GM19025 (cell line): ENCODE results near the gene ADARB2.

ENCODE experiments used
- ATAC-seq: cut with Tn5 transposase; IDR thresholded peaks from one replicate; pipeline ENCODE4 v1.9.1; 2021; ENCODE audit warnings: mild to moderate bottlenecking, low read depth, moderate library complexity; ENCODE audit not compliant: unreplicated experiment

Gene ADARB2

DNA sequence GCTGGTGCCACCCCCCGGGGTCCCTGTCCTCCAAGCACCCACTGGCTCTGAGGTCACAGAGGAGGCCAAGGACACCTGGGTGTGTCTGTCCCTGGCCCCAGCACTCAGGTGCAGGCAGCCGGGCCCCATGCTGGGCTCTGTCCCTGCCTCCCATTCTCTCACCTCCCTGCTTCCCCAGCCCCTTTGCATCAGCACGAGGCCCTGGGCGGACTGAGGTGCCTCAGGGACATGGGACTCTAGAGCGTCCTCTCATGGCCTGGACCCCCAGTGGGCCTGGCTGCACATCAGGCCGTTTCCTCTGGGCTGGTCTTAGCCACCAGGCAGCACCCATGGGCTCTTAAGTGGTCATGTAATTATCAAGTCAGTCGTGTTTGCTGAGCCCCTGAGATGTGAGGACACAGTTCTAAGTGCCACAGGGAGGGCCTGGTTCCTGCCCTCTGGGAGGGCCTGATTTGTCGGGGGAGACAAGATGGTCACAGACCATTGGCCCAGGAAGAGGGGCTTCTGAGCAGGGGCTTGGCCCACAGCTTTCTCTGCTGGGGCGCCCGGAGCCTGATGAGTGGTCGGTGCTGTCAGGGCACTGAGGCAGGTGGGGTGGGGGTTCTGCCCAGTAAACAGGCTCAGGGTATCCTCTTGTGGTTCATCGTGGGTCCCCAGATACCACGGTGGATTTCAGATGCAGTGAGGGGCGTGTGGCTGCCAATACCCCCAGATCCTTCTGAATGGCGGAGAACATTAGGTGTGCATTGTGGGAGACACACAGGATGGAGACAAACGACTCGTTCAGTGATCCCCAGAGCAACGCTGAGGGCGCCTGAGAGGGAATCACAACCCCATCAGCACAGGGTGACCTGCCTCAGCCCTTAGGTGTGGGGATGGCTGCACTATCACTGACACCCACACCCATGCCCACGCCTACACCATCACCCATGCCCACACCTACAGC, 528.7 kb downstream of the ADARB2 start:
- ATAC-seq: no peak

- no peak for ATAC-seq
Measured at GRCh38 chr10:1206601-1207000, 530.7 kb downstream of the ADARB2 start.

DNA sequence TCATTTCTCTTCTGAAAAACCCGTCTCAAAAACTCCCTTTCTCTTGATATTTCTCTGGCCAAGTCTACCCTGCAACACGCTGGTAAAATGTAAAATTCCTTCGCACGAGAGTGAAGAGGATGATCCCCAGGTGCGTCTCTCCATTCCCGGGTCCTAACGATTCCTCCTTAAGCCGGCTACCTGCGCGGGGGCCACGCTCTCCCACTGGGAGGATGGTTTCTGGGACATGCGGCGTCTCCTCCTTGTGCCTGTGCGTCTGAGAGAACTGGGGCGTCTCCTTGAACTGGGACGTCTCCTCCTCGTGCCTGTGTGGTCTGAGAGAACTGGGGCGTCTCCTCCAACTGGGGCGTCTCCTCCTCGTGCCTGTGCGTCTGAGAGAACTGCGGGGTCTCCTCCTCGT, 531.2 kb downstream of the ADARB2 start:
- ATAC-seq: no peak

- ATAC-seq: no peak
Measured at GRCh38 chr10:1205450-1206030, 531.8 kb downstream of the ADARB2 start.

DNA sequence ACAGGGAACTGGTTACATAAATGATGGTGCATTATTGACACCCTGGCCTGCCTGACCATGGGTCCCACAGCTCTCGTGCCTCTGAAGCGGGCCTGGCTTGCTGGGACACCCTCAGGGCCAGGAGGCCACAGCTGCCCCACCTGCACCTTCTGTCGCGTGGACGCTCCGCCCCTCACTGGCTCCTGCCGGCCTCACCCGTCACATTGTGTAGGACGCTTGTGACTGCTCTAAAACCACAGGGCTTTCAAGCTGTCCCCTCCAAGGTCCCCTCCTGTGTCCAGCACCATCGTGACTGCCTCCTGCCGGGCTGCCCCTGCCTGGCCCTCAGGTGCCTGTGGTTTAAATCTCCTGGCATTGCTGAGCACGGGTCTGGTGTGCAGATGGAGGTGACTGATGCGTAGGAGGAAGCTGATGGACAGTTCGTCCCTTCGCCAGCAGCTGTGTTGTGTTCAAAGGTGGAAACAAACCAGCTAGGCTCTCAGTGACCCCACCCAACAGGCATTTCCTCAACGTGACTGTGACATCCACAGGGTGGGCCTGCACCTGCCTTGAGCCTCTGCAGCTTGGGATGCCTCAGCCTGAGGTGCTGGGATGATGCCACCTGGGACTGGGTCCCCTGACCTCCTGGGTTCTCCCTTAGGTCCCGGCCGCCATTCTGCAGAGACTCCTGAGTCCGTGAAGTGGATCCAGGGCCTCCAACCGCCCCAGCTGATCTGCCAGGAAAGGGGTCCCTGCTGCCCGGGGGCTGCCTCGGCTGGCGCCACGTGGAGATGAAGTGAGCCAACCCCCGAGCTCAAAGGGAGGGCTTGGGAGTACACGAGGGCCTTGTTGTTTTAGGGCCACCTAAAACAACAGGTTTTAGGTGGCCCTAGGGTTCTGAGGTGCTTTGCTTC, 532.6 kb downstream of the ADARB2 start:
- no peak for ATAC-seq

DNA sequence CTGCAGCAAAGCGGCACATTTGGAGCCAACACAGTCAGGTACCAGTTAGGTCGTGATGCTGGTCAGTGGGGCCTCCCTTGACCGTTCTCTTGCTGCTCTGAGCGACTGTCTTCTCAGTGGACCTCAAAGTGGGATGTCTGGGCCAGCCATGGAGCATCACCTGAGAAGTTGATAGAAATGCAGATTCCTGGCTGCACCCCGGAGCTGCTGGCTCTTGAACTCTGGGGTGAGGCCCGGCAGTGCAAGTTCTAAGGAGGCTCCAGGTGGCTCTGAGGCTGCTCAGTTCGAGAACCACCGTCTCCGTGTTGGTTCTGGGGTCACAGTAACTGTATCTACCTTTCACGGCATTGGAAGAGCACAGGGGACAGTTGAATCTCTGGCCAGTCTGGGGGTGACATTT, 533.6 kb downstream of the ADARB2 start:
- ATAC-seq: no peak

- ATAC-seq: no peak
Measured at GRCh38 chr10:1203216-1203615, 534.1 kb downstream of the ADARB2 start.

DNA sequence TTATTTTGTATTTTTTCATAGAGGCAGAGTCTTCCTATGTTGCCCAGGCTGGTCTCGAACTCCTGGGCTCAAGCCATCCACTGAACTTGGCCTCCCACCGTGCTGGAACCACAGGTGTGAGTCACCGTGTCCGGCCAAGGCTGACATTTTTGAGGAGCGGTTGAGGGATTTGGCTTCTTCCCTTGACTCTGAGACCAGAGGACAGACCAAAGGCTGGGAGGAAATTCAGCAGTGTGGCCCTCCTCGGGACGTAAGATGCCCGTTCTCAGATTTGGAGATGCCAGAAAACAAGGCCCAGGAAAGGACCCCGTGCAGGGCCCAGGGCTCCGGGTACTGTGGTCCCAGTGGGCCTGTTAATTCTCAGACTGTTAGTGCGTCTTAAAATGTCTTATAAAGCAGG, 535.0 kb downstream of the ADARB2 start:
- ATAC-seq: no peak

DNA sequence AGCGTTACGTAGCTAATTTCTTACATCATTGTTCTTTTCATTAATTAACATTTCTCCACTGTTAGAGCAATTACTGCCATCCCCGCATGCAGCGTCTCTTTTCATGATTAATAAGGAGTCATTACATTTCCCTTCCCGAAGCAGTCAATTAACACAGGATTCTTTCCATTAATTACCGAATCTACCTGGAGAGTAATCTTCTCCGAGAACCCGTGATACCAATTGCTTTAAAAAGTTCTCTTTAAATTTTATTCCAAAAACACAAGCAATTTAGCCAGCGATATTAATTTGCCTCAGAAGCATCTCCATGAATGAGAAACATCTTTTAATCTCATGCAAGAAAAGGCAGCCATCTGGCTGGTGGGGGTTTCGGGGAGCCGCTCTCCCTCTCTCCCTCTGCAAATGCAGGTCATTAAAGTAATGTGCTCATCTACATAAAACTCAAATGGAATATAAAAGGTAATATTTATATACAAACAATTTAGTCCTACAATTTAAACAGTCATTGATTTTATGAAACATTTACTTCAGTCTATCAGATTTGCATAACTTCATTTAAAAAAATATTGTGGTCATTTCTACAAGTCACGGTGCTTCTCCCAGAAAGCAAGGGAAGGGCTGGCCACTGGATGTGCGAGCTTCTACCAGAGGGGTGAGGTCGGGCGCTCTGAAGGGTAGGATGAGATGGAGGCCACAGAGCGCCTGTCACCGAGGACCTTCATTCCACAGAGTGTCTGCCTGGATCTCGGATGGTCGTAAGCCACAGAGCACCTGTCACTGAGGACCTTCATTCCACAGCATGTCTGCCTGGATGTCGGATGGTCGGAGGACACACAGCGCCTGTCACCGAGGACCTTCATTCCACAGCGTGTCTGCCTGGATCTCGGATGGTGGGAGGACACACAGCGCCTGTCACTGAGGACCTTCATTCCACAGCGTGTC, 536.2 kb downstream of the ADARB2 start:
- no peak for ATAC-seq

DNA sequence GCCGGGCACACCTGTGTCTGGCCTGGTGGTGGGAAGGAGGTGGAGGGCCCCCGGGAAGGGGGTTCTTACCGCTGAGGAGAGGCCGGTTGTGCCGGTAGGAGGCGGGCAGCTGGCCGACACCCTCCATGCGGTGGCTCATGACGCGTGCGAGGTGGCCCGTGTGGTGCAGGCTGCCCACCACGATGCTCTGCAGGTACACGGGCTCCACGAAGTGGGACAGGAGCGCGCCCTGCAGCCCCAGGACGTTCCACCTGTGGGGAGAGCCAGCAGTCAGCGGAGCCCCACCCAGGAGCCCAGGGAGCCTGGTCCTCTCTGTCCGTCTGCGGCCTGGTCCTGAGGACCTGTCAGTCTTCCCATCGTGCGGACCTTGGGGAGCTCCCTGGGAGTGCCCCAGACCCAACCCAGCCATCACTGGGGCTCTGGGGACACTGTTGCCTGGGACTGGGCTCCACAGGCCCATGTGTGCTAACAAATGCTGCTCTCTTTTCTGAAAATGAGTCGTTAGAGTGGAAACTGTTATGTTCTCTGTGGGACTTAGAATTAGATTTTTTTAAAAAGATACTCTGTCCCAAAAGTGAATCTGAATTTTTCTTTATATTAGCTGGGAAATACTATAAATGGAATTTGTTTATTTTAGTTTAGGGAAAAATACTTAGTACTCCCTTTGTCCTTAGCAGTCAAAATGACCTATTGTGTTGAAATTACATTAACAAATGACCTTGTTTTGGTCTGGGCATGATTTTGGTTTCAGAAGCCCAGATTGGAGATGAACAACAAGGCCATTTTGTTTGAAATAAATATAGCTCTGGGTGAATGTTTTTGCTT, 537.2 kb downstream of the ADARB2 start:
- ATAC-seq: no peak

- no peak for ATAC-seq
Measured at GRCh38 chr10:1199345-1199673, 538.0 kb downstream of the ADARB2 start.

DNA sequence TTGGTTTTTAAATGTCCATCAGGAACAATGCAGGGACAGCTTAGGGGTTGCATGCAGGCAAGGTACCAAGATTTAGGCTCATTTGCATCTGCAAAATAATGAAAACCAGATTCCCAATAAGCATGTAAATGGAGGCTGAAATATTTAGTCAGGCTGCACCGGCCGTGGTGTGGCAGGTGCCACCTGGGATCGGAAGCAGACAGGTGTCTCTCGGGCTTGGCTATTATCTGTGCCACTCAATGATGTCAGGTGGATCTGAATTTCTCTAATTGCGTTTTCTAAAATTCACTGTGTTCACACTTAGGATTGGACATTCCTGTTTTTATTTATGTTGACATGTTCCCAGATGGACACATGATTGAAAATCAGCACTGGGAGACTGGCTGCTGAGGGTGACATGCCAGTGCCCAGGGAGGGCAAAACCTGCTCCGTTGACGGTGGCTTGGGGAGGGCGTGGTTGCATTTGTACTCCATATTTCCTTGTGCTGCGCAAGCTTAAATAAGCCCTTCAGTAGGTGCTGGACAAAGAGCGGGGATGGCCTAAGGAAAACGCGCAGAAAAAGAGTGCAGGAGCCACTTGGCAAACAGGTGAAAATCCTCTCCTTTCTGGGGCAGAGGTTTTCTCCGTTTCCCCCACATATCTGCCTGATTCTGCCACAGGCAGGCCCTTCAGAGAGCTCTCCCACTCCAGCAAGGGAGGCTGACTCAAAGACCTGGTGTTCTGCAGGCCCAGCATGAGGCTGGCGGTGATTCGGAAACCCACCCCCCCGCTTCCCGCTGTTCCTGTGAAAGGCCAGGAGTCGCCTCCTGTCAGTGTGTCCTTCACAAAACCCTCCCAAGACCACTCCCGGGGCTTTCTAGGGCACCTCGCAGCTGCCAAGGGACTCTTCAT, 538.6 kb downstream of the ADARB2 start:
- no peak for ATAC-seq

- ATAC-seq: no peak
Measured at GRCh38 chr10:1197384-1197783, 539.9 kb downstream of the ADARB2 start.

DNA sequence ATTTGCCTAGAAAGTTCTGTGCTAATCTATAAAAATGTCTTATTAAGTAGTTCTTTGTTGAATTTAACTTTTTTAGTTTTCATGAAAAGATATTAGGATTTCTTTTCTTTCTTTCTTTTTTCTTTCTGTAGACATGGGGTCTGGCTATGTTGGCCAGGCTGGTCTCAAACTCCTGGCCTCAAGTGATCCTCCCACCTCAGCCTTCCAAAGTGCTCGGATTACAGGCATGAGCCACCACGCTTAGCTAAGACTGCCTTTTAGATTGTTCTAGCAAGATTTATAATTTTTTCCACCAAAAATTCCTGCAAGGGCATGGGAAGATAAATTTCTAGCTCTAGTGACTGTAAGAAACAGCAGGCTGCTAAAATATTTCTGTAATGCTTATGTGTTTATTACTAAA, 540.7 kb downstream of the ADARB2 start:
- ATAC-seq: no peak

DNA sequence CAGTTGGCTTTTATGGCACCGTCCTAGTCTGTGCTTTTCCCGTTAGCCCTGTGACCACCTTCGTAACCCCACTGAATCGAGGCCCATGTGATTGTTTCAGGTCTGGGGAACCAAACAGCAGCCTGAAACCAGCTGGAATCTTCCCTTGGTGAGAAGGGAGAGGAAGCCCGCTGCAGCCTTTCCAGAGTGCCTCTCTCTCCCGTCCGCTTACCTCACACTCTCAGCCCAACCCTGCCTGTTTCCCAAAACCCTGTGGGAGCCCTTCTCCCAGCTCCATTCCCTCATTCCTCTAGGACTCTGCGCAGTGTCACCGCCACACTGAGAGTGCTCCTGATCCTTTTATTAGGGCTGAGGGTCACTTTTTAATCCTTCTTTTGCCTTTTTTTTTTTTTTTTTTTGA, 541.5 kb downstream of the ADARB2 start:
- no peak for ATAC-seq

GRCh38 chr10:1194161-1194560, 543.2 kb downstream of the ADARB2 start:
- no peak for ATAC-seq

DNA sequence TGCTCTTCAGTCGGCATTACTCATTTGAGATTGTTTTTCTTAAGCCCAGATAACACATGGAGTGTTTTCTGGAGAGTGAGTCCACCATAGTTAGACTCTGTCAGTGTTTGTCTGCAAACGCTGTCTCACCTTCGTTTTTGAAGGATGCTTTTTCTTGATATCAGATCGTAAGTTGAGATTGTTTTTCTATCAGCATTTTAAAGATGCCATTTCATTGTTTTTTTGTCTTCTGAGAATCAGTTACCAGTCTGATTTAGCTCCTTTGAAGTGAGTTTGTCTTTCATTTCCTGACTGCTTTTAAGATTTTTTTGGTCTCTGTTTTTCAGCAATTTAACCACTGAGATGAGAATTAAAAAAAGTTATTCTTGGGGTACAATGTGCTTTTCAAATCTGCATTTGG, 543.8 kb downstream of the ADARB2 start:
- no peak for ATAC-seq

- no peak for ATAC-seq
Measured at GRCh38 chr10:1191752-1192151, 545.6 kb downstream of the ADARB2 start.
